ENCODE results near the gene ZNF207. TPM values are rescaled to one million over a fixed set of nuclear protein-coding genes. Genes with fewer than 3 reads are reported as not detected.
A peak's percentile ranks its signal among the peaks of the same experiment; 100 is the strongest.

The ZNF207 gene
- total and polyA plus RNA-seq, 2 of the 8 experiments (the other 6 are each of a cell fraction or from before 2014, with no cell fraction given): 268 to 286 TPM

DNA sequence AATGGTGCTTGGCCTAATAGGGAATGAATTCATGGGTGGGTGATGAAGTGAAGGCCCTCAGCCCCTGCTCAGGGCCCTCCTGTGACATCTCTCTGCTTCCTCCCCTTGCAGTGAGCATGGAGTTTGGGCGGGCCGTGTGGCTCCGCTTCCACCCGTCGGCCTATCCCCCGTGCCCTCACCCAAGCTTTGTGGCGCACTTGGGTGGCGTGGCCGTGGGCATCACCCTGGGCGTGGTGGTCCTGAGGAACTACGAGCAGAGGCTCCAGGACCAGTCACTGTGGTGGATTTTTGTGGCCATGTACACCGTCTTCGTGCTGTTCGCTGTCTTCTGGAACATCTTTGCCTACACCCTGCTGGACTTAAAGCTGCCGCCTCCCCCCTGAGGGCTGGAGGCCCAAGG lies 29.1 kb upstream of the ZNF207 start:
- peaks cover 0 to 13% (median 10%) of the 10 kb centered on the region in 4 experiments; a peak in 6 of 7 replicates for H3K4me1 ChIP-seq (replicated peaks in 1 of 4; ENCODE audit: control insufficient read depth in 3 of 4, insufficient read depth in 4 of 4, low read length in 3 of 4)
- no peak overlapping the region for H3K14ac ChIP-seq (ENCODE audit: insufficient read length)
- CTCF ChIA-PET (ENCODE audit: partially characterized antibody): interaction anchor here (0.7 to 13.3 kb wide), 17 partner anchors 8 to 70 kb away, joined by 3 to 170 read pairs (median 12); partner anchors contain the start of gene RHBDL3
- TF ChIP-seq HDAC6 (IDR thresholded peaks at IDR 0.05; ENCODE audit: low read depth, low read length) (no peak), GTF2F1 (IDR thresholded peaks at IDR 0.05; ENCODE audit: borderline replicate concordance, low read depth, low read length) (no peak), SIX5 (IDR thresholded peaks at IDR 0.05; ENCODE audit: low read depth, low read length) (no peak), NANOG (IDR thresholded peaks at IDR 0.05; ENCODE audit: insufficient read depth, low read depth, low read length, poor library complexity, severe bottlenecking) (no peak), YY1 (IDR thresholded peaks at IDR 0.05; ENCODE audit: low read depth, low read length) (no peak), FOSL1 (IDR thresholded peaks at IDR 0.05; ENCODE audit: insufficient read depth, low read depth, low read length) (no peak), TBP (IDR thresholded peaks at IDR 0.05; ENCODE audit: low read depth, low read length) (no peak), SUZ12 (IDR thresholded peaks at IDR 0.05; ENCODE audit: low read length) (no peak), RBBP5 (IDR thresholded peaks at IDR 0.05; ENCODE audit: borderline replicate concordance, low read depth, low read length) (no peak), SP2 (IDR thresholded peaks at IDR 0.05; ENCODE audit: low read length) (no peak), HDAC2 (IDR thresholded peaks at IDR 0.05; ENCODE audit: borderline replicate concordance in 1 of 2, low read depth in 2 of 2, low read length in 2 of 2) (no peak), SP1 (IDR thresholded peaks at IDR 0.05; ENCODE audit: low read depth, low read length) (no peak)
- H4K8ac ChIP-seq (ENCODE audit: extremely low read depth, insufficient read depth, low read length): no peak overlapping the region
- H3K36me3 ChIP-seq (ENCODE audit: control insufficient read depth in 2 of 4, insufficient read depth in 4 of 4, low read length in 3 of 4): peaks cover 0 to 5% (median 0%) of the 10 kb centered on the region in 4 experiments; a peak in 1 of 8 replicates
- no peak overlapping the region for H2AK5ac ChIP-seq (ENCODE audit: low read depth, low read length)
- H3K56ac ChIP-seq (replicated peaks; ENCODE audit: insufficient read length, low read depth, low read length): no peak overlapping the region
- no peaks in the 10 kb centered on the region for H3K79me2 ChIP-seq (ENCODE audit: control insufficient read depth in 1 of 2, insufficient read depth in 2 of 2, low read length in 2 of 2)
- H3K9ac ChIP-seq (replicated peaks in 1 of 4; ENCODE audit: extremely low read depth in 1 of 4, low read depth in 3 of 4, low read length in 3 of 4): no peak overlapping the region
- H3K18ac ChIP-seq (ENCODE audit: extremely low read depth, low read length): no peak overlapping the region
- no peak overlapping the region for H2BK120ac ChIP-seq (replicated peaks; ENCODE audit: low read depth, low read length)
- H3K79me1 ChIP-seq (ENCODE audit: low read depth, low read length): no peaks in the 10 kb centered on the region
- DNase-seq (ENCODE audit: low read depth in 1 of 2, low spot score in 2 of 2) (no peak), FAIRE-seq (no peak)
- no peak overlapping the region for H3K4ac ChIP-seq (replicated peaks; ENCODE audit: insufficient read length, low read depth, low read length)
- H3K27me3 ChIP-seq (replicated peaks in 1 of 4; ENCODE audit: control insufficient read depth in 3 of 4, extremely low read depth in 1 of 4, insufficient read depth in 3 of 4, low read length in 3 of 4): no peaks in the 10 kb centered on the region
- H2AFZ ChIP-seq (ENCODE audit: low read length): no peak overlapping the region
- no peak overlapping the region for H3K4me3 ChIP-seq (ENCODE audit: extremely low read depth in 1 of 4, insufficient read depth in 2 of 4, low read depth in 3 of 4, low read length in 4 of 4)
- H2BK20ac ChIP-seq (ENCODE audit: low read length): no peak overlapping the region
- no peak overlapping the region for H4K5ac ChIP-seq (ENCODE audit: insufficient read length, low read depth, low read length)
- H4K20me1 ChIP-seq (replicated peaks in 1 of 2; ENCODE audit: control insufficient read depth in 1 of 2, insufficient read depth in 2 of 2, low read length in 2 of 2): no peaks in the 10 kb centered on the region
- no peak overlapping the region for H2BK15ac ChIP-seq (ENCODE audit: low read length)
- no peak overlapping the region for H3K4me2 ChIP-seq (ENCODE audit: insufficient read depth in 1 of 2, low read depth in 2 of 2, low read length in 2 of 2)
- H2BK12ac ChIP-seq (ENCODE audit: low read depth, low read length): 0 out of 2 replicates have a peak overlapping the region, but pooled peaks have one; percentile 50
- H2BK5ac ChIP-seq (ENCODE audit: low read depth, low read length): no peak overlapping the region
- WGBS, 2 experiments (ENCODE audit: extremely low coverage in 1 of 2, insufficient coverage in 1 of 2, insufficient read length in 1 of 2, insufficient replicate concordance in 2 of 2, low coverage in 1 of 2, low lambda C conversion rate in 2 of 2, missing lambda C conversion rate in 1 of 2): 94% methylated on average over 14 of the region's 15 CpGs; no CpG with 5 or more reads in 1 of the 2 experiments
- no peak overlapping the region for H4K91ac ChIP-seq (replicated peaks; ENCODE audit: insufficient read length, low read length)
- no peaks in the 10 kb centered on the region for H3K9me3 ChIP-seq (ENCODE audit: insufficient read depth in 2 of 2, low read depth in 1 of 2, low read length in 1 of 2)
- POLR2A ChIA-PET (ENCODE audit: partially characterized antibody): interaction anchor here (0.9 to 1.8 kb wide), 5 partner anchors 15 to 68 kb away, joined by 3 to 6 read pairs (median 3); no protein-coding TSS in a partner anchor
- H3K27ac ChIP-seq (ENCODE audit: low read depth, low read length): no peak overlapping the region
- H3K23me2 ChIP-seq (ENCODE audit: low read depth, low read length): no peaks in the 10 kb centered on the region
- H3K23ac ChIP-seq (ENCODE audit: insufficient read length): no peak overlapping the region
